ENCODE data around the gene CPHXL2. TPM values are rescaled to one million over a fixed set of nuclear protein-coding genes. Genes with fewer than 3 reads are reported as not detected.

The CPHXL2 gene
- total RNA-seq, 1 donor from 2014 or later, result not detected

- H3K27ac ChIP-seq (replicated peaks), result no peak overlapping the region
- no peaks in the 10 kb centered on the region for H3K9me3 ChIP-seq (replicated peaks)
- no peaks in the 10 kb centered on the region for H3K36me3 ChIP-seq
- no peak for DNase-seq
- intact Hi-C loops (cut with micrococcal nuclease), result no loop called here
- H3K4me1 ChIP-seq, result peaks cover 10% of the 10 kb centered on the region
- no peaks in the 10 kb centered on the region for H3K27me3 ChIP-seq (ENCODE audit: low read depth)
- no peak for TF ChIP-seq CTCF (IDR thresholded peaks at IDR 0.05; ENCODE audit: borderline replicate concordance)
- no peak overlapping the region for H3K4me3 ChIP-seq
Measured at GRCh38 chr16:75687361-75687760, 10.6 kb upstream of the CPHXL2 start.

- no peak overlapping the region for H3K27ac ChIP-seq (replicated peaks)
- no peak for TF ChIP-seq CTCF (IDR thresholded peaks at IDR 0.05; ENCODE audit: borderline replicate concordance)
- no peak overlapping the region for H3K4me3 ChIP-seq
- H3K4me1 ChIP-seq, result peaks cover 10% of the 10 kb centered on the region
- DNase-seq, result no peak
- H3K9me3 ChIP-seq (replicated peaks), result no peaks in the 10 kb centered on the region
- no peaks in the 10 kb centered on the region for H3K27me3 ChIP-seq (ENCODE audit: low read depth)
- no peaks in the 10 kb centered on the region for H3K36me3 ChIP-seq
- intact Hi-C loops (cut with micrococcal nuclease), result no loop called here
Measured at GRCh38 chr16:75682308-75682707, 5.5 kb upstream of the CPHXL2 start.

- Histone ChIP-seq H3K27me3 (ENCODE audit: low read depth) (no peaks in the 10 kb centered on the region), H3K9me3 (replicated peaks) (no peaks in the 10 kb centered on the region), H3K4me3 (no peak overlapping the region), H3K4me1 (no peaks in the 10 kb centered on the region), H3K36me3 (no peaks in the 10 kb centered on the region), H3K27ac (replicated peaks) (peak overlapping the region; percentile 50)
- TF ChIP-seq CTCF (IDR thresholded peaks at IDR 0.05; ENCODE audit: borderline replicate concordance), result no peak
- intact Hi-C loops (cut with micrococcal nuclease), result no loop called here
- no peak for DNase-seq
Measured at GRCh38 chr16:75679366-75679765, 2.6 kb upstream of the CPHXL2 start.

- Histone ChIP-seq H3K27ac (replicated peaks) (no peak overlapping the region), H3K4me1 (no peaks in the 10 kb centered on the region), H3K9me3 (replicated peaks) (no peaks in the 10 kb centered on the region), H3K27me3 (ENCODE audit: low read depth) (no peaks in the 10 kb centered on the region), H3K36me3 (no peaks in the 10 kb centered on the region), H3K4me3 (no peak overlapping the region)
- intact Hi-C loops (cut with micrococcal nuclease), result no loop called here
- no peak for DNase-seq
- TF ChIP-seq CTCF (IDR thresholded peaks at IDR 0.05; ENCODE audit: borderline replicate concordance), result no peak
Measured at GRCh38 chr16:75667503-75667902, 9.3 kb downstream of the CPHXL2 start.

- H3K36me3 ChIP-seq, result peaks cover 43% of the 10 kb centered on the region
- H3K4me3 ChIP-seq, result no peak overlapping the region
- DNase-seq, result no peak
- peaks cover 42% of the 10 kb centered on the region for H3K4me1 ChIP-seq
- H3K9me3 ChIP-seq (replicated peaks), result no peaks in the 10 kb centered on the region
- H3K27ac ChIP-seq (replicated peaks), result peak overlapping the region; percentile 13
- intact Hi-C loops (cut with micrococcal nuclease), result no loop called here
- no peaks in the 10 kb centered on the region for H3K27me3 ChIP-seq (ENCODE audit: low read depth)
- no peak for TF ChIP-seq CTCF (IDR thresholded peaks at IDR 0.05; ENCODE audit: borderline replicate concordance)
Measured at GRCh38 chr16:75660726-75661302, 16.0 kb downstream of the CPHXL2 start.
